GM19372 (cell line): ENCODE results near the gene FOXO3B.
A peak's percentile ranks its signal among the peaks of the same experiment; 100 is the strongest.
"Not testable (repeated sequence)": the region's sequence is repeated elsewhere in the genome, so short reads cannot be mapped to it uniquely, and the experiment has no call there.

Source experiments
- ATAC-seq: cut with Tn5 transposase; IDR thresholded peaks from one replicate; pipeline ENCODE4 v1.9.1; 2021; ENCODE audit warnings: mild to moderate bottlenecking, low read depth, moderate library complexity; ENCODE audit not compliant: unreplicated experiment

FOXO3B gene

GRCh38 chr17:18681767-18682571 is at the start of gene FOXO3B:
TSS of gene FOXO3B (minus strand) at chr17:18682314. CDS start at chr17:18681651, 663 bp downstream.
- peak; percentile 73 for ATAC-seq

GRCh38 chr17:18723509-18723908 is 41.4 kb upstream of the FOXO3B start:
- not testable (repeated sequence) for ATAC-seq

- ATAC-seq = not testable (repeated sequence)
Measured at GRCh38 chr17:18722612-18723011, 40.5 kb upstream of the FOXO3B start.

- ATAC-seq = not testable (repeated sequence)
Measured at GRCh38 chr17:18721775-18722547, 39.8 kb upstream of the FOXO3B start.

GRCh38 chr17:18719428-18720110 is 37.5 kb upstream of the FOXO3B start:
- not testable (repeated sequence) for ATAC-seq

GRCh38 chr17:18718643-18719427 is 36.7 kb upstream of the FOXO3B start:
- not testable (repeated sequence) for ATAC-seq

- ATAC-seq = not testable (repeated sequence)
Measured at GRCh38 chr17:18712354-18712999, 30.4 kb upstream of the FOXO3B start.

GRCh38 chr17:18708215-18708614 is 26.1 kb upstream of the FOXO3B start:
- not testable (repeated sequence) for ATAC-seq

- ATAC-seq = not testable (repeated sequence)
Measured at GRCh38 chr17:18705955-18706354, 23.8 kb upstream of the FOXO3B start.

- ATAC-seq = not testable (repeated sequence)
Measured at GRCh38 chr17:18698473-18699103, 16.5 kb upstream of the FOXO3B start.

- not testable (repeated sequence) for ATAC-seq
Measured at GRCh38 chr17:18695143-18695542, 13.0 kb upstream of the FOXO3B start.

- not testable (repeated sequence) for ATAC-seq
Measured at GRCh38 chr17:18682668-18683067, 554 bp upstream of the FOXO3B start.

- ATAC-seq = not testable (repeated sequence)
Measured at GRCh38 chr17:18677381-18677780, 4.7 kb downstream of the FOXO3B start.

- not testable (repeated sequence) for ATAC-seq
Measured at GRCh38 chr17:18676928-18677327, 5.2 kb downstream of the FOXO3B start.

- ATAC-seq = not testable (repeated sequence)
Measured at GRCh38 chr17:18672395-18673227, 9.5 kb downstream of the FOXO3B start.

GRCh38 chr17:18668625-18669024 is 13.5 kb downstream of the FOXO3B start:
- not testable (repeated sequence) for ATAC-seq

- not testable (repeated sequence) for ATAC-seq
Measured at GRCh38 chr17:18667535-18667934, 14.6 kb downstream of the FOXO3B start.

GRCh38 chr17:18666326-18666725 is 15.8 kb downstream of the FOXO3B start:
- ATAC-seq = not testable (repeated sequence)
